HepG2 (cell line): Measurements from ENCODE around the gene IL16. TPM values are rescaled to one million over a fixed set of nuclear protein-coding genes. Genes with fewer than 3 reads are reported as not detected.

ENCODE experiments used
- ATAC-seq: fragments of 200-7000 bp; cut with Tn5 transposase; 3 replicates; pipeline ENCODE4 v1.9.1; 2020; ENCODE audit warnings: mild to moderate bottlenecking, moderate library complexity
- BruUV-seq: library from RNA; stranded (reverse); fragments of 400-500 nt; replicated peaks from 2 replicates; lab custom pipeline; 2021; lab: Mats Ljungman, UMichigan
- CTCF ChIA-PET: fragments of 300-600 bp; formaldehyde crosslinking; extraction: SDS; loops from one replicate; lab custom pipeline; 2021; ENCODE audit warnings: low total read pairs, inconsistent platforms, low intra/inter-chr PET ratio; lab: Yijun Ruan, JAX
- POLR2A ChIA-PET: fragments of 350-600 bp; sonication (Branson Sonifier 250); formaldehyde crosslinking; loops from one replicate; lab custom pipeline; 2020; ENCODE audit warnings: antibody characterized with exemption, inconsistent platforms; lab: Yijun Ruan, JAX
- DNase-seq: peaks from one replicate; pipeline ENCODE4 v3.0.0-alpha.2; 2015; ENCODE audit warnings: low spot score
- FAIRE-seq: peaks from 3 replicates; lab custom pipeline; 2011; peaks lifted over from hg19 to GRCh38; lab: Jason Lieb, UNC
- H2AFZ ChIP-seq: one replicate; pipeline ENCODE4 v1.6.1; 2011; ENCODE audit warnings: low read length, inconsistent platforms
- H3K27ac ChIP-seq: fragments of 300-600 bp; 3 replicates; pipeline ENCODE4 v1.8.0; 2011; ENCODE audit warnings: mixed run types, mild to moderate bottlenecking, mixed read lengths, low read length, inconsistent platforms; ENCODE audit not compliant: insufficient read depth; ENCODE audit errors: extremely low read length
- H3K27me3 ChIP-seq, 2 experiments: fragments of 200-600 bp in 1 of 2; 2 replicates in 1 of 2; 3 replicates in 1 of 2; pipeline versions ENCODE4 v1.6.0 to v1.8.0; 2011; ENCODE audit warnings: low read length in 2 of 2, mild to moderate bottlenecking in 2 of 2, moderate library complexity in 2 of 2, inconsistent platforms in 1 of 2; ENCODE audit not compliant: insufficient read depth in 2 of 2, control insufficient read depth in 1 of 2
- H3K36me3 ChIP-seq, 2 experiments: fragments of 200-600 bp in 1 of 2; replicated peaks in 1 of 2; 2 replicates in 1 of 2; 3 replicates in 1 of 2; pipeline versions ENCODE4 v1.5.1 to v1.8.0; 2011; ENCODE audit warnings: low read length in 2 of 2, inconsistent platforms in 1 of 2; ENCODE audit not compliant: insufficient read depth in 2 of 2, control insufficient read depth in 1 of 2
- H3K4me1 ChIP-seq: 2 replicates; pipeline ENCODE4 v1.5.1; 2012; ENCODE audit warnings: low read length, inconsistent platforms; ENCODE audit not compliant: insufficient read depth
- H3K4me2 ChIP-seq: 2 replicates; pipeline ENCODE4 v1.6.0; 2011; ENCODE audit warnings: low read depth, low read length, inconsistent platforms
- H3K4me3 ChIP-seq, 3 experiments: fragments of 200-600 bp in 1 of 3; sonication (generic), shearing (Covaris generic) in 1 of 3; replicated peaks in 1 of 3; 2 replicates each; pipeline ENCODE4 v1.5.1; 2011 to 2016; ENCODE audit warnings: low read length in 3 of 3, inconsistent platforms in 2 of 3, low read depth in 2 of 3, mild to moderate bottlenecking in 2 of 3, control low read depth in 1 of 3, mixed read lengths in 1 of 3; ENCODE audit not compliant: insufficient read depth in 1 of 3
- H3K79me2 ChIP-seq: one replicate; pipeline ENCODE4 v1.6.1; 2011; ENCODE audit warnings: low read length, inconsistent platforms; ENCODE audit not compliant: insufficient read depth
- H3K9ac ChIP-seq: 2 replicates; pipeline ENCODE4 v1.6.0; 2011; ENCODE audit warnings: mild to moderate bottlenecking, low read depth, low read length, inconsistent platforms; ENCODE audit not compliant: insufficient read depth
- H3K9me3 ChIP-seq: 2 replicates; pipeline ENCODE4 v1.5.1; 2012; ENCODE audit warnings: mild to moderate bottlenecking, low read length
- H4K20me1 ChIP-seq: 2 replicates; pipeline ENCODE4 v1.6.0; 2011; ENCODE audit warnings: inconsistent platforms, mild to moderate bottlenecking, low read length, moderate library complexity; ENCODE audit not compliant: insufficient read depth
- HMG20A ChIP-seq: IDR thresholded peaks from 2 replicates; pipeline ENCODE4 v1.6.1; 2016; ENCODE audit warnings: borderline replicate concordance
- MBD4 ChIP-seq: IDR thresholded peaks from 2 replicates; pipeline ENCODE4 v1.6.1; 2012; ENCODE audit warnings: low read length, inconsistent platforms, borderline replicate concordance
- RBM22 ChIP-seq: fragments of 200-400 bp; formaldehyde crosslinking; optimal IDR thresholded peaks from 2 replicates; pipeline ENCODE3; 2017; ENCODE audit warnings: mild to moderate bottlenecking, low read length, moderate library complexity
- STAG1 ChIP-seq: sonication (generic); formaldehyde crosslinking; IDR thresholded peaks from 2 replicates; pipeline ENCODE4 v1.4.0; 2020; ENCODE audit warnings: missing genetic modification reagents
- TCF7 ChIP-seq: sonication (generic); IDR thresholded peaks from 2 replicates; pipeline ENCODE4 v1.6.1; 2016; ENCODE audit warnings: antibody characterized with exemption, low read depth
- THYN1 ChIP-seq: sonication (generic); formaldehyde crosslinking; IDR thresholded peaks from 2 replicates; pipeline ENCODE4 v1.8.1; 2023; ENCODE audit warnings: low read depth, mild to moderate bottlenecking, moderate library complexity, missing genetic modification reagents, borderline replicate concordance
- U2AF2 ChIP-seq: fragments of 200-400 bp; formaldehyde crosslinking; IDR thresholded peaks from 2 replicates; pipeline ENCODE4 v1.6.1; 2017; ENCODE audit warnings: low read depth, mild to moderate bottlenecking, low read length
- XBP1 ChIP-seq: sonication (generic); formaldehyde crosslinking; IDR thresholded peaks from 2 replicates; pipeline ENCODE4 v1.5.0; 2020; ENCODE audit warnings: missing genetic modification reagents
- ZFAT ChIP-seq: sonication (generic); formaldehyde crosslinking; conservative IDR thresholded peaks from 2 replicates; pipeline ENCODE4 v1.8.1; 2023; ENCODE audit warnings: missing genetic modification reagents, inconsistent platforms
- ZFP62 ChIP-seq: sonication (generic); formaldehyde crosslinking; IDR thresholded peaks from 2 replicates; pipeline ENCODE4 v1.4.0; 2020; ENCODE audit warnings: missing genetic modification reagents
- ZFP91 ChIP-seq: sonication (generic); formaldehyde crosslinking; IDR thresholded peaks from 2 replicates; pipeline ENCODE4 v1.9.0; 2022; ENCODE audit warnings: missing genetic modification reagents, mild to moderate bottlenecking, borderline replicate concordance
- ZMAT5 ChIP-seq: sonication (generic); formaldehyde crosslinking; IDR thresholded peaks from 2 replicates; pipeline ENCODE4 v1.5.0; 2020; ENCODE audit warnings: mild to moderate bottlenecking, low read depth, missing genetic modification reagents, borderline replicate concordance
- ZNF720 ChIP-seq: sonication (generic); formaldehyde crosslinking; IDR thresholded peaks from 2 replicates; pipeline ENCODE4 v1.4.0; 2020; ENCODE audit warnings: missing genetic modification reagents
- ZNF737 ChIP-seq: sonication (generic); formaldehyde crosslinking; IDR thresholded peaks from 2 replicates; pipeline ENCODE4 v1.5.0; 2020; ENCODE audit warnings: missing genetic modification reagents, mild to moderate bottlenecking, borderline replicate concordance
- ZNF781 ChIP-seq: sonication (generic); formaldehyde crosslinking; IDR thresholded peaks from 2 replicates; pipeline ENCODE4 v1.5.1; 2020; ENCODE audit warnings: borderline replicate concordance, mild to moderate bottlenecking, missing genetic modification reagents; ENCODE audit errors: not compliant biosample characterization
- WGBS: methylation state at CpG from one replicate; pipeline ENCODE4 v1.1.6; 2017; ENCODE audit warnings: low lambda C conversion rate; 5-methylcytosine and 5-hydroxymethylcytosine counted together
- in situ Hi-C: cut with HindIII; loops from 2 replicates; pipeline ENCODE4 v1.10.0; 2017; ENCODE audit warnings: low pct_unique_long_range_greater_than_20kb; ENCODE audit not compliant: extremely low pct_ligation_motif_present
- intact Hi-C: fragments of 100-400 bp; cut with micrococcal nuclease; formaldehyde crosslinking; loops from one replicate; pipeline ENCODE4 v1.10.0; 2022; ENCODE audit not compliant: unreplicated experiment
- polyA plus RNA-seq, 8 experiments: library from polyadenylated mRNA; depleted of rRNA in 3 of 8; stranded (reverse) in 7 of 8; unstranded in 1 of 8; fragments of >200 nt; fragmentation: Illumina TruSeq in 4 of 8; extraction: Trizol in 4 of 8; gene quantifications; 2 replicates each; pipeline versions ENCODE4 v1.2.1 to v1.2.3, GENCODE V29; 2011 to 2016; ENCODE audit warnings: low read depth in 4 of 8, missing spikeins in 1 of 8, mixed read lengths in 1 of 8; ENCODE audit not compliant: insufficient read depth in 1 of 8
- total RNA-seq, 5 experiments: library from RNA; depleted of rRNA; stranded (reverse); fragments of >200 nt; fragmentation: Illumina TruSeq; extraction: Trizol; gene quantifications; 2 replicates each; pipeline ENCODE4 v1.2.3, GENCODE V29; 2016; ENCODE audit warnings: low read depth in 1 of 5
- TF ChIP-seq, protein P1 (sequence below): sonication (generic); formaldehyde crosslinking; IDR thresholded peaks from 2 replicates; pipeline ENCODE4 v1.5.0; 2020; ENCODE audit warnings: mild to moderate bottlenecking, missing genetic modification reagents, moderate library complexity

Gene IL16
- total and polyA plus RNA-seq, 2 of the 13 experiments (the other 11 are each of a cell fraction or from before 2014, with no cell fraction given), result 0.03 TPM; not detected in 1

DNA sequence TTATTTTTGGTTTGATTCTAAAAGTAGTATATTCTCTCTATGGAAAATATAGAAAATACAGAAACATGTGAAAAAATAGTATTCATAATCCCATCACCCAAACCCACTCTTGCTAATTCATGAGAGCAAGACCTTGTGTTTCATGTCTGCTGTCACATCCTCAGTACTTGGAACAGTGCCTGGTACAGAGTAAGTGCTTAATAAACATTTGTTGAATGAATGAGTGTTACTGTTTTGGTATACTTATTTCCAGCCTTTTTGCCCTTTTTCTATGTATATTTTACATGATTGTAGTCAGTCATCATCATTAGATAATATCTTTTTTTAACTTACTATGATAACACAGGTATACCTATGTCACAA is 59.3 kb downstream of the IL16 start:
- H2AFZ ChIP-seq, result no peak overlapping the region
- peaks cover 0 to 6% of the 10 kb centered on the region in 2 experiments; a peak in 2 of 5 replicates for H3K27me3 ChIP-seq
- no peak overlapping the region for H3K4me2 ChIP-seq
- H3K4me1 ChIP-seq, result no peaks in the 10 kb centered on the region
- H3K27ac ChIP-seq, result no peak overlapping the region
- H3K79me2 ChIP-seq, result no peaks in the 10 kb centered on the region
- FAIRE-seq, result no peak
- intact Hi-C loops, result no loop called here
- no peak for TF ChIP-seq ZFP91 (CRISPR knock-in tag)
- TF ChIP-seq, all 625 proteins: peak for 0
- Histone ChIP-seq H3K9me3 (no peaks in the 10 kb centered on the region), H4K20me1 (no peaks in the 10 kb centered on the region), H3K4me3 (no peak overlapping the region), H3K36me3 (no peaks in the 10 kb centered on the region), H3K9ac (no peak overlapping the region)
- no peak for ATAC-seq
- ChIA-PET CTCF (no interaction called here), POLR2A (no interaction called here)
- no TSS peak for BruUV-seq
- DNase-seq, result no peak
- in situ Hi-C loops, result no loop called here

- DNase-seq (no peak), ATAC-seq (no peak), FAIRE-seq (no peak)
- ChIA-PET POLR2A (no interaction called here), CTCF (no interaction called here)
- H3K36me3 ChIP-seq, result no peaks in the 10 kb centered on the region
- in situ Hi-C loops, result no loop called here
- WGBS, result 3% methylated on average over 1 of the region's 1 CpG
- no peak overlapping the region for H3K27ac ChIP-seq
- no TSS peak for BruUV-seq
- no peaks in the 10 kb centered on the region for H3K4me1 ChIP-seq
- peaks cover 0 to 8% of the 10 kb centered on the region in 2 experiments; a peak in 2 of 5 replicates for H3K27me3 ChIP-seq
- H3K9ac ChIP-seq, result no peak overlapping the region
- no peak overlapping the region for H3K4me2 ChIP-seq
- H3K79me2 ChIP-seq, result no peaks in the 10 kb centered on the region
- H4K20me1 ChIP-seq, result no peaks in the 10 kb centered on the region
- no peak overlapping the region for H2AFZ ChIP-seq
- H3K4me3 ChIP-seq, result no peak overlapping the region
- intact Hi-C loops, result no loop called here
- H3K9me3 ChIP-seq, result no peaks in the 10 kb centered on the region
- TF ChIP-seq ZMAT5 (no peak), RBM22 (no peak), ZFP62 (CRISPR knock-in tag) (no peak), U2AF2 (no peak), TCF7 (no peak), MBD4 (no peak), THYN1 (CRISPR knock-in tag) (no peak), HMG20A (no peak), ZNF781 (no peak), XBP1 (CRISPR knock-in tag) (no peak), ZNF737 (no peak), ZFAT (CRISPR knock-in tag) (no peak), ZNF720 (CRISPR knock-in tag) (no peak), STAG1 (CRISPR knock-in tag) (no peak)
- TF ChIP-seq, protein P1, sequence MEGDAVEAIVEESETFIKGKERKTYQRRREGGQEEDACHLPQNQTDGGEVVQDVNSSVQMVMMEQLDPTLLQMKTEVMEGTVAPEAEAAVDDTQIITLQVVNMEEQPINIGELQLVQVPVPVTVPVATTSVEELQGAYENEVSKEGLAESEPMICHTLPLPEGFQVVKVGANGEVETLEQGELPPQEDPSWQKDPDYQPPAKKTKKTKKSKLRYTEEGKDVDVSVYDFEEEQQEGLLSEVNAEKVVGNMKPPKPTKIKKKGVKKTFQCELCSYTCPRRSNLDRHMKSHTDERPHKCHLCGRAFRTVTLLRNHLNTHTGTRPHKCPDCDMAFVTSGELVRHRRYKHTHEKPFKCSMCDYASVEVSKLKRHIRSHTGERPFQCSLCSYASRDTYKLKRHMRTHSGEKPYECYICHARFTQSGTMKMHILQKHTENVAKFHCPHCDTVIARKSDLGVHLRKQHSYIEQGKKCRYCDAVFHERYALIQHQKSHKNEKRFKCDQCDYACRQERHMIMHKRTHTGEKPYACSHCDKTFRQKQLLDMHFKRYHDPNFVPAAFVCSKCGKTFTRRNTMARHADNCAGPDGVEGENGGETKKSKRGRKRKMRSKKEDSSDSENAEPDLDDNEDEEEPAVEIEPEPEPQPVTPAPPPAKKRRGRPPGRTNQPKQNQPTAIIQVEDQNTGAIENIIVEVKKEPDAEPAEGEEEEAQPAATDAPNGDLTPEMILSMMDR (CRISPR knock-in tag), result no peak
Observed at GRCh38 chr15:81256916-81257315, 60.2 kb downstream of the IL16 start.
